GM23248 (cell line): ENCODE data around the gene ZNF710.

ENCODE experiments used
- EZH2 ChIP-seq: fragments of 200-600 bp; sonication (generic); IDR thresholded peaks from 2 replicates; pipeline ENCODE4 v1.6.1; 2018; ENCODE audit warnings: antibody characterized with exemption, mild to moderate bottlenecking; ENCODE audit not compliant: insufficient read depth, poor library complexity, severe bottlenecking
- EZH2phosphoT487 ChIP-seq: fragments of 200-600 bp; sonication (generic); IDR thresholded peaks from 2 replicates; pipeline ENCODE4 v1.6.1; 2018; ENCODE audit warnings: antibody characterized with exemption, moderate library complexity, mild to moderate bottlenecking, low read depth; ENCODE audit not compliant: insufficient read depth

- no peak for TF ChIP-seq EZH2
- TF ChIP-seq EZH2phosphoT487: no peak
These were observed 85.7 kb downstream of the ZNF710 start for GRCh38 chr15:90086868-90087268.
